Right lobe of liver (tissue), 4 donors: ENCODE measurements around the gene AMZ1.

Experiments
- CTCF ChIP-seq, 4 donors: fragments of 200-600 bp in 3 of 4; fragments of 450-650 bp in 1 of 4; IDR thresholded peaks; one replicate each; pipeline versions ENCODE4 v1.5.1 to v1.8.0; 2016 to 2022; ENCODE audit warnings: antibody characterized with exemption in 4 of 4, mild to moderate bottlenecking in 2 of 4
- POLR2A ChIP-seq: fragments of 450-650 bp; IDR thresholded peaks from one replicate; pipeline ENCODE4 v1.6.1; 2017; ENCODE audit warnings: antibody characterized with exemption, mild to moderate bottlenecking
- donor health status: DM: no; HTN: no; CAD: no.
- donor health status: DM: no; HTN: no; CAD: no.
- donor health status: DM: no; HTN: yes; CAD: no.

GRCh38 chr7:2719007-2719406, 31.0 kb downstream of the AMZ1 start:
- TF ChIP-seq CTCF (IDR thresholded peaks at IDR 0.05) (peak in 3 of 4 donors; percentile 16 to 41 (median 25)), POLR2A (no peak)
